DND-41 (cell line): ENCODE data around the gene ASCL3.

ENCODE experiments used
- ATAC-seq: fragments of 200-7000 bp; cut with Tn5 transposase; 3 replicates; pipeline ENCODE4 v1.9.1; 2021; ENCODE audit warnings: low read depth; ENCODE audit not compliant: insufficient read depth
- DNase-seq: peaks from one replicate; pipeline ENCODE4 v3.0.0-alpha.2; 2020
- H2AFZ ChIP-seq: 2 replicates; pipeline ENCODE4 v1.6.0; 2012; ENCODE audit warnings: low read depth, low read length
- H3K27ac ChIP-seq: 2 replicates; pipeline ENCODE4 v1.5.1; 2012; ENCODE audit warnings: low read length, inconsistent platforms
- H3K27me3 ChIP-seq: fragments of 200-600 bp; sonication (generic); 2 replicates; pipeline ENCODE4 v1.6.0; 2012; ENCODE audit warnings: low read length, mild to moderate bottlenecking, inconsistent platforms; ENCODE audit not compliant: insufficient read depth, poor library complexity
- H3K36me3 ChIP-seq: 2 replicates; pipeline ENCODE4 v1.5.1; 2012; ENCODE audit warnings: low read length, inconsistent platforms; ENCODE audit not compliant: insufficient read depth
- H3K4me1 ChIP-seq: 2 replicates; pipeline ENCODE4 v1.5.1; 2012; ENCODE audit warnings: mild to moderate bottlenecking, low read length; ENCODE audit not compliant: insufficient read depth
- H3K4me2 ChIP-seq: 2 replicates; pipeline ENCODE4 v1.6.0; 2012; ENCODE audit warnings: mild to moderate bottlenecking, moderate library complexity, low read length, inconsistent platforms; ENCODE audit not compliant: insufficient read depth
- H3K4me3 ChIP-seq, 2 experiments: fragments of 200-600 bp in 1 of 2; shearing (Covaris generic) in 1 of 2; 2 replicates each; pipeline ENCODE4 v1.5.1; 2012 to 2016; ENCODE audit warnings: inconsistent platforms in 2 of 2, low read length in 2 of 2, mild to moderate bottlenecking in 2 of 2, low read depth in 1 of 2, moderate library complexity in 1 of 2
- H3K79me2 ChIP-seq: 2 replicates; pipeline ENCODE4 v1.6.0; 2012; ENCODE audit warnings: low read length, inconsistent platforms; ENCODE audit not compliant: insufficient read depth
- H3K9ac ChIP-seq: 2 replicates; pipeline ENCODE4 v1.6.0; 2012; ENCODE audit warnings: low read depth, mild to moderate bottlenecking, inconsistent platforms, low read length, moderate library complexity
- H3K9me3 ChIP-seq: 2 replicates; pipeline ENCODE4 v1.5.1; 2012; ENCODE audit warnings: low read length, moderate library complexity, mild to moderate bottlenecking, inconsistent platforms; ENCODE audit not compliant: insufficient read depth, severe bottlenecking
- H4K20me1 ChIP-seq: 2 replicates; pipeline ENCODE4 v1.6.0; 2012; ENCODE audit warnings: low read length; ENCODE audit not compliant: insufficient read depth
- EZH2 ChIP-seq: IDR thresholded peaks from 3 replicates; pipeline ENCODE4 v1.6.1; 2012; ENCODE audit warnings: borderline replicate concordance, low read depth, mild to moderate bottlenecking, moderate library complexity, low read length, inconsistent platforms; ENCODE audit not compliant: severe bottlenecking
- TF ChIP-seq, protein P1 (sequence below): IDR thresholded peaks from 2 replicates; pipeline ENCODE4 v1.5.1; 2012; ENCODE audit warnings: borderline replicate concordance, low read length, moderate library complexity, mild to moderate bottlenecking; ENCODE audit not compliant: poor library complexity, severe bottlenecking; ENCODE audit errors: extremely low read depth

Gene ASCL3

DNA sequence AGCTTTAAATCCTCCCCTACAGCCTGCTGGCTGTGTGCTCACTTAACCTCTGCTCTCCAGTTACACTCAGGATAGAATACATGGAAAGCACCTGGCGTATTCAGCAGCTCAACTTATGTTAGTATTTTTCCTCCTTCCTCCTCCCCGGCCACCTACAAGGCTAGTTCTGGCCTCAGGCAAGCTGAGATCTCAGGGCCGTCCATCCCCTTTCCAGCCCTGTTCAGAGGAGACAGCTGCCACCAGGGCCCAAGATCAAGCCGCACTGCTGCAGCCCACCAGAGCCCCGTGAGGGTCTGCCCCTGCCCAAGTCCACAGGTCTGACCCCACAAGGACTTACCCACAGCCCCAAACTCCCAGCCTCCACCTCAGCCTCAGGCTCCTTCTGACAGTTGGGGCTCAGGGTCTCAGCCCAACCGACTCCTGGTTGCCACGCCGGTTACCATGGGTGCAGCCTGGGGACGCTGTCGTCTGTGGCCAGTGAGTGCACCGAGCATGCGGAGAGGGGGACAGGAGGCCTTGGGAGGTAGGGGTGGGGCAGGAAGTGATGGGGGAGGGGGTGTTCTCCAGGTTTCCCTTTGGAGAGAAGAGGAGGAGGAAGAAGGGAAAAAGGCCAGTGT lies 10.1 kb downstream of the ASCL3 start, which contains the start of gene C11orf16:
C11orf16 (minus strand) TSS at position 384 of the 617 bp plus-strand sequence. CDS start 639 bp downstream, outside the sequence.
- H3K9me3 ChIP-seq = no peaks in the 10 kb centered on the region
- TF ChIP-seq, protein P1, sequence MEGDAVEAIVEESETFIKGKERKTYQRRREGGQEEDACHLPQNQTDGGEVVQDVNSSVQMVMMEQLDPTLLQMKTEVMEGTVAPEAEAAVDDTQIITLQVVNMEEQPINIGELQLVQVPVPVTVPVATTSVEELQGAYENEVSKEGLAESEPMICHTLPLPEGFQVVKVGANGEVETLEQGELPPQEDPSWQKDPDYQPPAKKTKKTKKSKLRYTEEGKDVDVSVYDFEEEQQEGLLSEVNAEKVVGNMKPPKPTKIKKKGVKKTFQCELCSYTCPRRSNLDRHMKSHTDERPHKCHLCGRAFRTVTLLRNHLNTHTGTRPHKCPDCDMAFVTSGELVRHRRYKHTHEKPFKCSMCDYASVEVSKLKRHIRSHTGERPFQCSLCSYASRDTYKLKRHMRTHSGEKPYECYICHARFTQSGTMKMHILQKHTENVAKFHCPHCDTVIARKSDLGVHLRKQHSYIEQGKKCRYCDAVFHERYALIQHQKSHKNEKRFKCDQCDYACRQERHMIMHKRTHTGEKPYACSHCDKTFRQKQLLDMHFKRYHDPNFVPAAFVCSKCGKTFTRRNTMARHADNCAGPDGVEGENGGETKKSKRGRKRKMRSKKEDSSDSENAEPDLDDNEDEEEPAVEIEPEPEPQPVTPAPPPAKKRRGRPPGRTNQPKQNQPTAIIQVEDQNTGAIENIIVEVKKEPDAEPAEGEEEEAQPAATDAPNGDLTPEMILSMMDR = no peak
- no peak for TF ChIP-seq EZH2
- H4K20me1 ChIP-seq = no peaks in the 10 kb centered on the region
- no peaks in the 10 kb centered on the region for H3K4me1 ChIP-seq
- H3K36me3 ChIP-seq = no peaks in the 10 kb centered on the region
- no peaks in the 10 kb centered on the region for H3K79me2 ChIP-seq
- H3K4me2 ChIP-seq = no peak within 1 kb of the TSS
- H2AFZ ChIP-seq = no peak within 1 kb of the TSS
- H3K4me3 ChIP-seq = no peak within 1 kb of the TSS
- ATAC-seq = no peak
- H3K9ac ChIP-seq = no peak within 1 kb of the TSS
- no peaks in the 10 kb centered on the region for H3K27me3 ChIP-seq
- H3K27ac ChIP-seq = no peak within 1 kb of the TSS
- no peak for DNase-seq

DNA sequence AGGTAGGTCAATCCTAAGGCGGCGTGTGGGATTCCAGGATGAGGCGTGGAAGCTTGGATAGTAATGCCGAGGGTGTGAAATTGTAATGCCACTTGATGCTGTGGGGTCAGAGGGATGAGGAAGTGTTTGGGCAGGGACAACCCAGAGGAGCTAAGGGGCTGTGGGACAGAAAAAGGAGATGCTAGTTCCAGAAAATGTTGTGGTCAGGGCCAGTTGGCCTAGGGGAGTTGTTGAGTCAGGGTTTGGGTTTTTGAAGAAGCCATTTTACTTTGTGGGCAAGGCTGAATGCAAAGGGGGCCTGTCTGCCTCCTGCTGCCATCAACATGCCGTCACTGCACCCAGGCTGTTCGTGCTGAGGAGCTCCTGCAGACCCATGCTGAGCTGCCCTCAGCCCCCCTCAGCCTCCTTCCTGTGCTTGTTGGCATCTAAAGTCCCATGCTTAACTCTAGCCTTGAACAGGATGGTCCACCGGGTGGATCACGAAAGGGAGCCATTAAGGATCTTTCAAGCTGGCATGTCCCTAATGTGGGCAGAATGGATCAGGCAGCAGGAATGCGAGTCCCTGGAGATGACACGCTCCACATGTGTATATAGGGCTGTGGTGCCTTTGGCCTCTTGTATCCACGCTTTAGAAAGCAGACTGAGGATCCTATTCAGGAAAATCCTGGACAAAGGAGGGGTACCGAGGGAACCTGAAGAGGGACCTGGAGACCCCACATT lies 12.2 kb downstream of the ASCL3 start:
- Histone ChIP-seq H3K27me3 (no peaks in the 10 kb centered on the region), H3K4me1 (no peaks in the 10 kb centered on the region), H3K79me2 (no peaks in the 10 kb centered on the region), H3K36me3 (no peaks in the 10 kb centered on the region), H3K4me2 (no peak overlapping the region), H3K9me3 (no peaks in the 10 kb centered on the region), H4K20me1 (no peaks in the 10 kb centered on the region), H3K4me3 (no peak overlapping the region), H3K9ac (no peak overlapping the region), H2AFZ (no peak overlapping the region), H3K27ac (no peak overlapping the region)
- no peak for ATAC-seq
- DNase-seq = no peak
- TF ChIP-seq, protein P1 = no peak
- no peak for TF ChIP-seq EZH2

DNA sequence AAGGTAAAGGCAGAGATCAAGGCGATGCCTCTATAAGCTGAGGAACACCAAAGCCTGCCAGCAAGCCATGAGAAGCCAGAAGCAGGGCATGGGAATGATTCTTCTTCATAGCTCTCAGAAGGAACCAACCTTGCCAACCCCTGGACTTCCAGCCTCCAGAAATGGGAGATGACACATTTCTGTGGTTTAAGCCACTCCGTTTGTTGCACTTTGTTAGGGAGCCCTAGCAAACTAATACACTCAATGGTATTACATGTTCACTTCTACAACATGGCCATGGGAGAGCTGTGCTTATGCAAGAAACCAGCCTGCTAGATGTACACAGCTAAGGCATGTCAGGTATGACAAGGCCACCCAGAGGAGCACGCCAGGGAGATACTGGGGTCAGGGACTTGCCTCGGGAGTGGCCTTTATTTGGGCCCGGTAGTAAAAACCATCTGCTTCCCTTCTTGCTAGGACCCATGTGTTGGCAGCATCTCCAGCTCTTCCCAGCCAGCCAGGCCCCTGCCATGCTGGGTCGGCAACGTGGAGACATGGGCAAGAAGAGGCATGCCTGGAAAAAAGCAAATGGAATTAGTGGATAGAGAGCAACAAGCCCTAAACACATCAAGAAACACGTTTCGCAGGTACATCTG lies 13.7 kb downstream of the ASCL3 start:
- no peaks in the 10 kb centered on the region for H3K9me3 ChIP-seq
- no peak overlapping the region for H3K9ac ChIP-seq
- H3K27me3 ChIP-seq = no peaks in the 10 kb centered on the region
- TF ChIP-seq EZH2 = no peak
- TF ChIP-seq, protein P1 = no peak
- no peak overlapping the region for H3K27ac ChIP-seq
- no peak overlapping the region for H3K4me2 ChIP-seq
- H3K36me3 ChIP-seq = peaks cover 10% of the 10 kb centered on the region; the same call in 1 of the 2 replicates
- H3K79me2 ChIP-seq = no peaks in the 10 kb centered on the region
- H2AFZ ChIP-seq = no peak overlapping the region
- H3K4me3 ChIP-seq = no peak overlapping the region
- no peaks in the 10 kb centered on the region for H4K20me1 ChIP-seq
- ATAC-seq = no peak
- no peaks in the 10 kb centered on the region for H3K4me1 ChIP-seq
- no peak for DNase-seq
